Measurements from ENCODE around the gene MRPS2. TPM values are rescaled to one million over a fixed set of nuclear protein-coding genes. Genes with fewer than 3 reads are reported as not detected.

The MRPS2 gene
- total RNA-seq, 1 experiment from 2014 or later, result 105 TPM

Other genes starting within 250 kb of the MRPS2 start
- gene PPP1R26, start 20.9 kb upstream of the MRPS2 start, total RNA-seq (2014; rRNA removed; shearing (Covaris generic)), result 40.1 and 41.0 TPM in 2 replicates
- gene LCN1, start 20.8 kb downstream of the MRPS2 start, total RNA-seq (2014; rRNA removed; shearing (Covaris generic)), result not detected in 2 replicates
- not detected in 2 replicates for gene OBP2A, start 45.4 kb downstream of the MRPS2 start, total RNA-seq (2014; rRNA removed; shearing (Covaris generic))
- gene PAEP, start 61.1 kb downstream of the MRPS2 start, total RNA-seq (2014; rRNA removed; shearing (Covaris generic)), result not detected in 2 replicates
- not detected in 2 replicates for gene GLT6D1, start 138.9 kb downstream of the MRPS2 start, total RNA-seq (2014; rRNA removed; shearing (Covaris generic))
- not detected in 2 replicates for gene LCN9, start 162.6 kb downstream of the MRPS2 start, total RNA-seq (2014; rRNA removed; shearing (Covaris generic))
- gene SOHLH1, start 198.8 kb downstream of the MRPS2 start, total RNA-seq (2014; rRNA removed; shearing (Covaris generic)), result not detected in 2 replicates
- gene KCNT1, start 201.5 kb downstream of the MRPS2 start, total RNA-seq (2014; rRNA removed; shearing (Covaris generic)), result not detected in 2 replicates

Measured in HT-29 (cell line).